ENCODE results near the gene SLC39A11. TPM values are rescaled to one million over a fixed set of nuclear protein-coding genes. Genes with fewer than 3 reads are reported as not detected.

SLC39A11 gene
- total RNA-seq, 1 donor, result 15.8 TPM

DNA sequence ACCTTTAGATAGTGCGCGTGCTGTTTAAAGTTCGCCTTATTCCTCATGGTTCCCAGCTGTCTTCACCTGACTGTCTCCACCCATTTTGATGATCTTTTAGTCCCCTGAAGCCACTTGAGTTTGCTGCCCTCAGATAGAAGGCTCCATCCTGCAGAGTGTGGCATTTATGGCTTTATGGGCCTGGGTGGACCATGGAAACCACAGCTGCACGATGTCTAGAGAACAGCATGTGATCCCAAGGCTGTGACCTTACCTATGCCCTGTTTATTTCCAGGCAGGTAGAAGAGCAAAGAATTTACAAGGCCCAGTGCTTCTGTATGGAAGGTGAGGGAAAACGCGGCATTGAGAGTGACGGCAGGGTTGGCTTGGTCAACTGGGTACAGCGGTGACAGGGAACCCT is 356.9 kb downstream of the SLC39A11 start:
- DNase-seq (ENCODE audit: low read depth), result no peak
- TF ChIP-seq, protein P1, sequence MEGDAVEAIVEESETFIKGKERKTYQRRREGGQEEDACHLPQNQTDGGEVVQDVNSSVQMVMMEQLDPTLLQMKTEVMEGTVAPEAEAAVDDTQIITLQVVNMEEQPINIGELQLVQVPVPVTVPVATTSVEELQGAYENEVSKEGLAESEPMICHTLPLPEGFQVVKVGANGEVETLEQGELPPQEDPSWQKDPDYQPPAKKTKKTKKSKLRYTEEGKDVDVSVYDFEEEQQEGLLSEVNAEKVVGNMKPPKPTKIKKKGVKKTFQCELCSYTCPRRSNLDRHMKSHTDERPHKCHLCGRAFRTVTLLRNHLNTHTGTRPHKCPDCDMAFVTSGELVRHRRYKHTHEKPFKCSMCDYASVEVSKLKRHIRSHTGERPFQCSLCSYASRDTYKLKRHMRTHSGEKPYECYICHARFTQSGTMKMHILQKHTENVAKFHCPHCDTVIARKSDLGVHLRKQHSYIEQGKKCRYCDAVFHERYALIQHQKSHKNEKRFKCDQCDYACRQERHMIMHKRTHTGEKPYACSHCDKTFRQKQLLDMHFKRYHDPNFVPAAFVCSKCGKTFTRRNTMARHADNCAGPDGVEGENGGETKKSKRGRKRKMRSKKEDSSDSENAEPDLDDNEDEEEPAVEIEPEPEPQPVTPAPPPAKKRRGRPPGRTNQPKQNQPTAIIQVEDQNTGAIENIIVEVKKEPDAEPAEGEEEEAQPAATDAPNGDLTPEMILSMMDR (IDR thresholded peaks at IDR 0.05; ENCODE audit: insufficient read depth, low read length), result no peak
- H3K4me3 ChIP-seq (ENCODE audit: low read depth, low read length), result no peak overlapping the region

DNA sequence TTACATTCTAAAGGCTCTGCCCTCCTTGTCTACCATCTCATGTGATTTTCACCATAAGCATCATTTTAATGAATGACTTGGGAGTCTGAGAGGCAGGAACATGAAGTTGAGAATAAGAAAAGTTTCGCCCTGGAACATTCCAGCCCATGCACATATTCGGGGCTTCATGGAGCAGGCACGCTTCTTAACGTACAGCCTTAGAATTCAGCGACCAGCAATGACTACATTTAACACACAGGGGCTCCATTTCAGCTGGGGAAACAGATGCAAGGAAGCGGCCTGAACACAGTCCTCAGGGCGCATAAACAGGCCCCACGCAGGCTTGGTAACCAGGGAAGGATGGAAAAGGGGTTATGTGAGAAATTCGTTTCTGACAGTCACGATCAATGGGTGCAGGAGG is 357.4 kb downstream of the SLC39A11 start:
- no peak overlapping the region for H3K4me3 ChIP-seq (ENCODE audit: low read depth, low read length)
- no peak for DNase-seq (ENCODE audit: low read depth)
- TF ChIP-seq, protein P1 (IDR thresholded peaks at IDR 0.05; ENCODE audit: insufficient read depth, low read length), result no peak

DNA sequence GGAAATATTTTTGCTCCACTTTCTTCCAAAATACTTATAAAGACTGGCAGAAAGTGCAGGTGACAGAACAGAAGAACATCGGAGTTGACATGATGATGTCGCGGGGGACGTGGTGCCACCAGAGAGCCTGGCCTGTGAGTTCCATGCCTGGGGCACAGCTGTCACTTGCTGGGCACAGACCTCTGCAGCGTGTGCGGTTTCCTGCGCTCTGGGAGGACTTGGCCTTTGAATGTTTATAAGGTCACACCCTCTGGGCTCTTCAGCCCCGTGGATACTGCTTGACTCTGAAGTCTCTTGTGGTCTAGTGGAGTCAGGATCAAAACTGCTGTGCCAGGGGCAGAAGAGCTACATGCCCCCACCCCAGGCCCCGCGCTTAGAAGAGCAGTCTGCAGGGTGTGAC is 357.9 kb downstream of the SLC39A11 start:
- H3K4me3 ChIP-seq (ENCODE audit: low read depth, low read length), result no peak overlapping the region
- TF ChIP-seq, protein P1 (IDR thresholded peaks at IDR 0.05; ENCODE audit: insufficient read depth, low read length), result no peak
- DNase-seq (ENCODE audit: low read depth), result no peak

DNA sequence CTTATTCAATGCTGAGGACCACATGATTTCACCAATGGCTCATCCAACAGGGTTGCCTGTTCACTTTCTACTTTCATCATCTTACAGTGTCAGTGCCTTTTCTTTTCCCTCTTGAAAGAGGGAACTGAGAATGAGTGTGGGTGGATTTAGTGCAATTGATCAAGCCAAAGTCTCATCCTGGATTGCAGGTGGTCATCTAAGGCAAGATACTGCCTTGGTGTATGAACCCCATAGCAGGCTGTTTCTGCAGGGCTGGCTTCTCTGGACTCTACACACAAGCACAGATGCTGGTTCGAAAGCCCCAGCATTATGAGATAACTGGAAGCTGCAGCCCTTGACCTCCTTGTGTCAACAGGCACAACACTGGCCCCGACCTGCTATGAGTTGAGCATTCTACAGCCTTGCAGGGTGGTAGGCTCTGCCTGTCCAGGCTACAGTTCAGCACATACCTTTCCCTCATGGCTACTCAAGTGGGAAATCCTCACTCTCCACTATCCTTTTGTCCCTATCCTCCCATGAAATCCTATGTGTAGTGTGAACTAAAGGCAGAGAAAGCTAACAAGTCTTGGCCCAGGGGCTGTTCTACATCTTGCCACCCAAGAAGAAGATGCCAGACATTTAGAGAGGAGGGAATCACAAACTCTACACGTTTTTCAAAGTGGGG is 358.7 kb downstream of the SLC39A11 start:
- TF ChIP-seq, protein P1 (IDR thresholded peaks at IDR 0.05; ENCODE audit: insufficient read depth, low read length), result no peak
- no peak overlapping the region for H3K4me3 ChIP-seq (ENCODE audit: low read depth, low read length)
- no peak for DNase-seq (ENCODE audit: low read depth)

DNA sequence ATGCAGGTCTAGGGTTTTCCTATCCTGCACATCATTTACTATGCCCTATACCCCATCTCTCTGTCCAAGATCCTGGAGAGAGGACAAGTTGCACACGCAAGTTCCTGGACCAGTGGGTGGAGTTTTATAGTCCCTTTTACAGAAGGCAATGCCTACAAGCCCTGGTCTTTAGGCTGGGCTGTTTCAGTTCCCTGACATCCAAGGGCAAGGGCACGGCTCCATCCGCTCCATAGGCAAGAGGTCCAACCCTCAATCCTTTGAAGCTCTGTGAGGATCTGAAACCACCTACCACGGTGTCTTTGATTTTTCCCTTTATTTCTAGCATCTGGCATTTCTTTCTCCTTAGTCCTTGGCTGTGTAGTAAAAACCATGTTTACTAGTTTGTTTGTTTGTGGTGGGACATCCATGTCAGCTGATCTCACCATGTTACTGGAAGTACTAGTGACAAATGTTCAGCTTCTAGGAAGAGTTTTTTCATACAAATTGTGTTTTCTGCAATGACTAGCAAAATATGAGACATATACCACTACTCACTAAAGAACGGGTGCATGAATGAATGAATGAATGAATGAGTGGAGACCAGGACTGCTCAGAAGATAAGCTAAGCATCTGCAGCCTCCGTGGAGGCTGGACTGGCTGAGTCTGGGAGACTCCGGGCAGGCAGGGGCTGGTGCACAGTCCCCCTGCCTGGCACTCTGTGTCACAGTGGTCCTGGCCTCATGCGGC is 359.4 kb downstream of the SLC39A11 start:
- H3K4me3 ChIP-seq (ENCODE audit: low read depth, low read length), result no peak overlapping the region
- TF ChIP-seq, protein P1 (IDR thresholded peaks at IDR 0.05; ENCODE audit: insufficient read depth, low read length), result no peak
- DNase-seq (ENCODE audit: low read depth), result no peak

DNA sequence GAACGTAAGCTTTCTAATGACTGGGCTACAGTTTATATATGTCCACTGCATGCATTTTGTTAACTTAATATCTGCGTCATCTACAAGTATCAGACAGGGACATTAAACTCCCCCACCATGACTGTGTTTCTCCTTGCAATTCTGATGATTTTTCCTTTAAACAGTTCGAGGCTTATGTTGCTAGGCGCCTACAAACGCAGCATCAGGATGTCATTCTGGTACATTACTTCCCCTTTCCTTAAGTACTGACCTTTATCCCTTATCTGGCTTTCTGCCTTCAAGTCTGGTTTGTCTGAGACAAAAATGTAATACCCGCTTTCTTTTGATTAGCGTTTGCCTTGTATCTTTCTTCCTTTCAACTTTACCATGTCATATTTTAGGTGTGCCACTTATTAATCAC is 362.4 kb downstream of the SLC39A11 start:
- peak; percentile 8 for DNase-seq (ENCODE audit: low read depth)
- TF ChIP-seq, protein P1 (IDR thresholded peaks at IDR 0.05; ENCODE audit: insufficient read depth, low read length), result no peak
- H3K4me3 ChIP-seq (ENCODE audit: low read depth, low read length), result no peak overlapping the region

All from fibroblast of the aortic adventitia (primary cell).